ENCODE measurements around the gene AGBL1.
"Not testable (repeated sequence)": the region's sequence is repeated elsewhere in the genome, so short reads cannot be mapped to it uniquely, and the experiment has no call there.

The AGBL1 gene

GRCh38 chr15:86515625-86516024 is 436.0 kb downstream of the AGBL1 start:
- TF ChIP-seq CTCF (IDR thresholded peaks at IDR 0.05; ENCODE audit: low read depth, low read length): no peak
- DNase-seq (ENCODE audit: low read depth, low spot score): no peak
- H3K4me3 ChIP-seq (ENCODE audit: low read depth, low read length): no peak overlapping the region
- in situ Hi-C loops (cut with HindIII; ENCODE audit: low sequenced_read_pairs): no loop called here

- in situ Hi-C loops (cut with HindIII; ENCODE audit: low sequenced_read_pairs): no loop called here
- no peak for DNase-seq (ENCODE audit: low read depth, low spot score)
- TF ChIP-seq CTCF (IDR thresholded peaks at IDR 0.05; ENCODE audit: low read depth, low read length): no peak
- H3K4me3 ChIP-seq (ENCODE audit: low read depth, low read length): no peak overlapping the region
Observed at GRCh38 chr15:86522721-86523120, 443.1 kb downstream of the AGBL1 start.

- no peak overlapping the region for H3K4me3 ChIP-seq (ENCODE audit: low read depth, low read length)
- in situ Hi-C loops (cut with HindIII; ENCODE audit: low sequenced_read_pairs): no loop called here
- no peak for DNase-seq (ENCODE audit: low read depth, low spot score)
- no peak for TF ChIP-seq CTCF (IDR thresholded peaks at IDR 0.05; ENCODE audit: low read depth, low read length)
Observed at GRCh38 chr15:86526938-86527690, 447.4 kb downstream of the AGBL1 start.

GRCh38 chr15:86528094-86528493 is 448.4 kb downstream of the AGBL1 start:
- DNase-seq (ENCODE audit: low read depth, low spot score); in situ Hi-C loops (cut with HindIII; ENCODE audit: low sequenced_read_pairs): not testable (repeated sequence)

GRCh38 chr15:86538141-86538540 is 458.5 kb downstream of the AGBL1 start:
- no peak overlapping the region for H3K4me3 ChIP-seq (ENCODE audit: low read depth, low read length)
- TF ChIP-seq CTCF (IDR thresholded peaks at IDR 0.05; ENCODE audit: low read depth, low read length): no peak
- DNase-seq (ENCODE audit: low read depth, low spot score): no peak
- in situ Hi-C loops (cut with HindIII; ENCODE audit: low sequenced_read_pairs): no loop called here

More at GRCh38 chr15:86528094-86528493, 448.4 kb downstream of the AGBL1 start:
- H3K4me3 ChIP-seq (ENCODE audit: low read depth, low read length): not testable (repeated sequence)

GRCh38 chr15:86540840-86541467 is 461.3 kb downstream of the AGBL1 start:
- H3K4me3 ChIP-seq (ENCODE audit: low read depth, low read length): no peak overlapping the region
- no peak for TF ChIP-seq CTCF (IDR thresholded peaks at IDR 0.05; ENCODE audit: low read depth, low read length)
- in situ Hi-C loops (cut with HindIII; ENCODE audit: low sequenced_read_pairs): no loop called here
- no peak for DNase-seq (ENCODE audit: low read depth, low spot score)

- TF ChIP-seq CTCF (IDR thresholded peaks at IDR 0.05; ENCODE audit: low read depth, low read length): no peak
- DNase-seq (ENCODE audit: low read depth, low spot score): no peak
- in situ Hi-C loops (cut with HindIII; ENCODE audit: low sequenced_read_pairs): no loop called here
Observed at GRCh38 chr15:86541540-86541939, 461.9 kb downstream of the AGBL1 start.

More at GRCh38 chr15:86541540-86541939, 461.9 kb downstream of the AGBL1 start:
- H3K4me3 ChIP-seq (ENCODE audit: low read depth, low read length): no peak overlapping the region

Data from astrocyte of the spinal cord (primary cell).